ENCODE measurements around the gene SEC14L5. TPM values are rescaled to one million over a fixed set of nuclear protein-coding genes. Genes with fewer than 3 reads are reported as not detected.

SEC14L5 gene
- total and polyA plus RNA-seq, 2 of the 4 experiments (the other 2 are of a cell fraction) = 0.07 TPM; not detected in 1

- Histone ChIP-seq H4K91ac (ENCODE audit: insufficient read depth, low read depth, low read length) (no peak overlapping the region), H3K4me1 (ENCODE audit: control insufficient read depth, insufficient read depth, low read length) (peaks cover 6% of the 10 kb centered on the region; the same call in 1 of the 2 replicates), H4K5ac (ENCODE audit: low read depth, low read length) (no peak overlapping the region; the same call in 1 of the 2 replicates), H3K36me3 (ENCODE audit: control insufficient read depth, insufficient read depth, low read length) (no peaks in the 10 kb centered on the region), H3K18ac (ENCODE audit: low read depth, low read length) (no peak overlapping the region; the same call in 1 of the 2 replicates), H2BK120ac (ENCODE audit: low read depth, low read length) (no peak overlapping the region), H4K8ac (ENCODE audit: low read depth in 2 of 2, low read length in 2 of 2) (no peak overlapping the region; a peak in 1 of 4 replicates), H3K9me1 (ENCODE audit: insufficient read depth, low read length) (peaks cover 3% of the 10 kb centered on the region; the same call in 1 of the 2 replicates), H4K20me1 (ENCODE audit: insufficient read depth, low read length) (no peaks in the 10 kb centered on the region), H3K23ac (ENCODE audit: low read depth, low read length) (no peak overlapping the region), H3K79me1 (ENCODE audit: low read depth in 1 of 2, low read length in 2 of 2) (no peaks in the 10 kb centered on the region), H2AFZ (replicated peaks; ENCODE audit: low read length, poor library complexity) (peak overlapping the region; percentile 39), H2AK9ac (replicated peaks; ENCODE audit: low read depth, low read length, poor library complexity) (no peak overlapping the region), H3K27me3 (ENCODE audit: control insufficient read depth, insufficient read depth, low read length) (peaks cover 20% of the 10 kb centered on the region), H2AK5ac (ENCODE audit: low read depth, low read length) (no peak overlapping the region), H3K4me3 (ENCODE audit: insufficient read depth, low read depth, low read length) (no peak overlapping the region), H2BK20ac (ENCODE audit: low read depth, low read length) (no peak overlapping the region), H3K14ac (replicated peaks; ENCODE audit: low read depth, low read length) (no peak overlapping the region), H2BK15ac (ENCODE audit: low read depth, low read length) (no peak overlapping the region), H3K9me3 (ENCODE audit: control insufficient read depth, insufficient read depth, low read length) (no peaks in the 10 kb centered on the region), H3K56ac (ENCODE audit: extremely low read depth, insufficient read depth, low read length) (no peak overlapping the region), H2BK5ac (ENCODE audit: low read depth, low read length, poor library complexity, severe bottlenecking) (no peak overlapping the region), H3K4me2 (ENCODE audit: low read depth, low read length) (peak overlapping the region; percentile 60; the same call in 1 of the 2 replicates), H3K9ac (ENCODE audit: low read depth, low read length) (no peak overlapping the region), H3K4ac (ENCODE audit: low read depth, low read length) (no peak overlapping the region), H3K27ac (ENCODE audit: insufficient read depth, low read length) (no peak overlapping the region)
- ChIA-PET CTCF (no interaction called here), POLR2A (ENCODE audit: unreplicated experiment) (no interaction called here)
- WGBS, 2 experiments (ENCODE audit: extremely low coverage in 2 of 2, insufficient read length in 1 of 2) = 17% methylated on average over 2 of the region's 8 CpGs; no CpG with 5 or more reads in 1 of the 2 experiments
- dilution Hi-C loops (cut with HindIII; ENCODE audit: low sequenced_read_pairs, unreplicated experiment) (no loop called here), intact Hi-C loops (cut with micrococcal nuclease) (no loop called here), in situ Hi-C loops (cut with MboI; ENCODE audit: low sequenced_read_pairs) (no loop called here)
- no TSS peak for BruUV-seq (replicated peaks)
- DNase-seq (no peak), ATAC-seq (ENCODE audit: low read depth) (peak; percentile 67)
- TF ChIP-seq CEBPB (IDR thresholded peaks at IDR 0.05; ENCODE audit: low read depth, low read length) (peak; percentile 86), FOS (IDR thresholded peaks at IDR 0.05; ENCODE audit: low read depth, low read length) (no peak), NFE2L2 (IDR thresholded peaks at IDR 0.05; ENCODE audit: low read depth, low read length) (no peak), MAZ (IDR thresholded peaks at IDR 0.05; ENCODE audit: borderline replicate concordance, low read depth, low read length) (no peak), BHLHE40 (IDR thresholded peaks at IDR 0.05; ENCODE audit: low read depth, low read length) (no peak), MAFK (IDR thresholded peaks at IDR 0.05; ENCODE audit: low read depth, low read length) (no peak), USF2 (IDR thresholded peaks at IDR 0.05; ENCODE audit: low read depth, low read length) (no peak), SMC3 (IDR thresholded peaks at IDR 0.05; ENCODE audit: low read depth, low read length) (no peak)
Observed at GRCh38 chr16:5065326-5065725, 107.2 kb downstream of the SEC14L5 start.
